Calu3 (cell line): ENCODE data around the gene ZNF429. TPM values are rescaled to one million over a fixed set of nuclear protein-coding genes. Genes with fewer than 3 reads are reported as not detected.
"Not testable (repeated sequence)": the region's sequence is repeated elsewhere in the genome, so short reads cannot be mapped to it uniquely, and the experiment has no call there.

Source experiments
- BruUV-seq: library from RNA; stranded (reverse); fragments of 400-500 nt; replicated peaks from 2 replicates; lab custom pipeline; 2021; lab: Mats Ljungman, UMichigan
- CTCF ChIA-PET: fragments of 300-600 bp; sonication (Branson Sonifier 250); formaldehyde crosslinking; loops from one replicate; lab custom pipeline; 2022; ENCODE audit warnings: antibody characterized with exemption; lab: Charles Lee
- DNase-seq: peaks from one replicate; pipeline ENCODE4 v3.0.0; 2022
- H3K27ac Mint-ChIP-seq: one replicate; pipeline ENCODE4 v1.8.0; 2022; ENCODE audit warnings: mixed read lengths; ENCODE audit not compliant: unreplicated experiment
- H3K27me3 Mint-ChIP-seq: one replicate; pipeline ENCODE4 v1.8.0; 2022; ENCODE audit warnings: mixed read lengths; ENCODE audit not compliant: unreplicated experiment
- H3K36me3 Mint-ChIP-seq: one replicate; pipeline ENCODE4 v1.8.0; 2022; ENCODE audit warnings: mild to moderate bottlenecking, moderate library complexity, mixed read lengths; ENCODE audit not compliant: insufficient read depth, unreplicated experiment
- H3K4me1 Mint-ChIP-seq: one replicate; pipeline ENCODE4 v1.8.0; 2022; ENCODE audit warnings: mild to moderate bottlenecking, low read depth, mixed read lengths; ENCODE audit not compliant: unreplicated experiment
- H3K4me3 Mint-ChIP-seq: one replicate; pipeline ENCODE4 v1.8.0; 2022; ENCODE audit warnings: mild to moderate bottlenecking, low read depth, moderate library complexity, mixed read lengths; ENCODE audit not compliant: unreplicated experiment
- H3K9me3 Mint-ChIP-seq: one replicate; pipeline ENCODE4 v1.8.0; 2022; ENCODE audit warnings: low read depth, mixed read lengths; ENCODE audit not compliant: unreplicated experiment
- intact Hi-C: fragments of 100-400 bp; cut with micrococcal nuclease; formaldehyde crosslinking; loops from one replicate; pipeline ENCODE4 v1.10.0; 2022; ENCODE audit not compliant: unreplicated experiment
- total RNA-seq: library from RNA; stranded (reverse); gene quantifications from 2 replicates; pipeline ENCODE4 v1.2.3, GENCODE V29; 2022
- TF ChIP-seq, protein P1 (sequence below): fragments of 200-600 bp; IDR thresholded peaks from one replicate; pipeline ENCODE4 v1.8.0; 2022; ENCODE audit warnings: antibody characterized with exemption; ENCODE audit not compliant: unreplicated experiment

Gene ZNF429
- total RNA-seq, 1 experiment from 2014 or later = 3.7 TPM

DNA sequence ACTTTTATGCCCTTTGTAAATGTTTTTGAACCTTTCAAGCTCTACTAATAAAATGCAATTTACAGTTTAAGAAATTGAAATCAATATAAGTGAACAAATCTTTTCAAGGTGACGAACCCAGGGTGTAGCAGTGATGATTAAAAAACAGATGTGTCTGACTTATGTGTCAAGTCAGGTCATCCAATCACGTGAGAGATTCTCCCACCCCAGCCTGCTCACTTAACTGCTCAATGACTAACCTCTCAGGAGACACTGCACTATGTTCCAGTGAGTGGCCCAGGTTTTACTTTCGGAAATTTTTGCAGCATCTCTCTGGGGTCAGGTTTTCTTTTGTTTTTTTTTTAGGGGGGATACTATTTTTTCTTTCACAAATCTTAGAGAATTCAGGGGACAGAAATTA, 60.7 kb downstream of the ZNF429 start:
- TF ChIP-seq, protein P1, sequence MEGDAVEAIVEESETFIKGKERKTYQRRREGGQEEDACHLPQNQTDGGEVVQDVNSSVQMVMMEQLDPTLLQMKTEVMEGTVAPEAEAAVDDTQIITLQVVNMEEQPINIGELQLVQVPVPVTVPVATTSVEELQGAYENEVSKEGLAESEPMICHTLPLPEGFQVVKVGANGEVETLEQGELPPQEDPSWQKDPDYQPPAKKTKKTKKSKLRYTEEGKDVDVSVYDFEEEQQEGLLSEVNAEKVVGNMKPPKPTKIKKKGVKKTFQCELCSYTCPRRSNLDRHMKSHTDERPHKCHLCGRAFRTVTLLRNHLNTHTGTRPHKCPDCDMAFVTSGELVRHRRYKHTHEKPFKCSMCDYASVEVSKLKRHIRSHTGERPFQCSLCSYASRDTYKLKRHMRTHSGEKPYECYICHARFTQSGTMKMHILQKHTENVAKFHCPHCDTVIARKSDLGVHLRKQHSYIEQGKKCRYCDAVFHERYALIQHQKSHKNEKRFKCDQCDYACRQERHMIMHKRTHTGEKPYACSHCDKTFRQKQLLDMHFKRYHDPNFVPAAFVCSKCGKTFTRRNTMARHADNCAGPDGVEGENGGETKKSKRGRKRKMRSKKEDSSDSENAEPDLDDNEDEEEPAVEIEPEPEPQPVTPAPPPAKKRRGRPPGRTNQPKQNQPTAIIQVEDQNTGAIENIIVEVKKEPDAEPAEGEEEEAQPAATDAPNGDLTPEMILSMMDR = no peak
- Mint-ChIP-seq H3K27ac (no peak overlapping the region), H3K27me3 (no peaks in the 10 kb centered on the region), H3K9me3 (peaks cover 10% of the 10 kb centered on the region), H3K36me3 (no peaks in the 10 kb centered on the region), H3K4me3 (no peak overlapping the region), H3K4me1 (no peaks in the 10 kb centered on the region)
- CTCF ChIA-PET = no interaction called here
- intact Hi-C loops = no loop called here
- DNase-seq = no peak
- BruUV-seq = no TSS peak

DNA sequence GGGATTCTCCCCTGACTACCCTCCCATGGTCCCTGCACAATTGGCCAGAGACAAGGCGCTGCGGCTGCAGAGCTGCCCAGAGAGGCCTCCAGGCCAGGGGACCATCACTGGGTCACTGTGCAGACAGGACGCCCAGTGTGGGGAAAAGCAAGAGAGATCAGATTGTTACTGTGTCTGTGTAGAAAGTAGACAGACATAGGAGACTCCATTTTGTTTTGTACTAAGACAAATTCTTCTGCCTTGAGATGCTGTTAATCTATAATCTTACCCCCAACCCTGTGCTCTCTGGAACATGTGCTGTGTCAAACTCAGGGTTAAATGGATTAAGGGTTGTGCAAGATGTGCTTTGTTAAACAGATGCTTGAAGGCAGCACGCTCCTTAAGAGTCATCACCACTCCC, 62.4 kb downstream of the ZNF429 start:
- H3K36me3 Mint-ChIP-seq, H3K27me3 Mint-ChIP-seq, intact Hi-C loops, DNase-seq, BruUV-seq, H3K27ac Mint-ChIP-seq, H3K4me1 Mint-ChIP-seq, H3K4me3 Mint-ChIP-seq: not testable (repeated sequence)
- CTCF ChIA-PET = interaction anchor here (0.9 kb wide), 1 partner anchor 51 kb away, joined by 3 read pairs; no protein-coding TSS in a partner anchor
- H3K9me3 Mint-ChIP-seq = peaks cover 12% of the 10 kb centered on the region

DNA sequence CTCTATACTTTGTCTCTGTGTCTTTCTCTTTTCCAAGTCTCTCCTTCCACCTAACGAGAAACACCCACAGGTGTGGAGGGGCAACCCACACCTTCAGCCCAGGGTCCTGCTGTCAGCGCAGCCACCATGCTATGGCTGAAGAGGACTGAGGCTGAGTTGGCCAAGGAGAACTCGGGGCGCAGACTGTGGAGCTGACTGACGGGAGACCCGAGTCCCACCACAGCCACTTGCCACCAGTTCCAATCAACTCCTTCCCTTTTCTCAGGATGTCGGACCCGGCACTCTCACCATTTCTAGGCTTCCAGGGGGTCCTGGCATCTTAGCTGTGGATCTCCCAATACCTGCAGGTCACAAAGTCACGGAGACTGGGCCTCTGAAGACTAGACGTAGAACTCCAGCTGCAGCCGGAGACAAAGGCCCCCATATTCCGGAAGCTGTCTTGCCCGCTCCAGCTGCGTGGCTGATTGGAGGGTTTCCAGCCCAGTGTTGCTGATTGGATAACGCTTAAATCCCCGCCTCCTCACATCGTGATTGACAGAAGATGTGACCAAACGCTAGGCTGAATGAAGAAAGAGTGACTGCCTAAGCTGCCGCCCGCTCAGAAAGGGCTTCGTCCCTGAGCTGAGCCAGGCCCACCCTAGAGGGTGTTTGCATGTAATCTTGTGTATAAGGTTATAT, 63.6 kb downstream of the ZNF429 start:
- BruUV-seq = no TSS peak
- no peak for DNase-seq
- CTCF ChIA-PET = interaction anchor here (0.5 kb wide), 1 partner anchor 17 kb away, joined by 7 read pairs; no protein-coding TSS in a partner anchor
- Mint-ChIP-seq H3K4me1 (no peaks in the 10 kb centered on the region), H3K36me3 (no peaks in the 10 kb centered on the region), H3K9me3 (peaks cover 12% of the 10 kb centered on the region), H3K27ac (no peak overlapping the region), H3K27me3 (no peaks in the 10 kb centered on the region), H3K4me3 (no peak overlapping the region)
- intact Hi-C loops = no loop called here
- TF ChIP-seq, protein P1 = no peak

DNA sequence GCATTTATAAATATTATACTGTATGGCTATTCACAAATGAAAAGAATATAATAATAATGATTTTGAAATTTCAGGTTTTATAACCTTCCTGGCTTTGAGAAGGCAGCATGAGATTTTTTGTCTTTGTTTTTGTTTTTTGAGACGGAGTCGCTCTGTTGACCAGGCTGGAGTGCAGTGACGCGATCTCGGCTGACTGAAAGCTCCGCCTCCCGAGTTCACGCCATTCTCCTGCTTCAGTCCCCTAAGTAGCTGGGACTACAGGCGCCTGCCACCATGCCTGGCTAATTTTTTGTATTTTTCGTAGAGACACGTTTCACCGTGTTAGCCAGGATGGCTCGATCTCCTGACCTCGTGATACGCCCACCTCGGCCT, 64.1 kb downstream of the ZNF429 start:
- no peak for DNase-seq
- TF ChIP-seq, protein P1 = no peak
- Mint-ChIP-seq H3K9me3 (peaks cover 13% of the 10 kb centered on the region), H3K27me3 (no peaks in the 10 kb centered on the region), H3K36me3 (no peaks in the 10 kb centered on the region), H3K4me1 (no peaks in the 10 kb centered on the region), H3K27ac (no peak overlapping the region), H3K4me3 (no peak overlapping the region)
- CTCF ChIA-PET = interaction anchor here (0.5 kb wide), 1 partner anchor 17 kb away, joined by 7 read pairs; no protein-coding TSS in a partner anchor
- BruUV-seq = no TSS peak
- intact Hi-C loops = no loop called here

DNA sequence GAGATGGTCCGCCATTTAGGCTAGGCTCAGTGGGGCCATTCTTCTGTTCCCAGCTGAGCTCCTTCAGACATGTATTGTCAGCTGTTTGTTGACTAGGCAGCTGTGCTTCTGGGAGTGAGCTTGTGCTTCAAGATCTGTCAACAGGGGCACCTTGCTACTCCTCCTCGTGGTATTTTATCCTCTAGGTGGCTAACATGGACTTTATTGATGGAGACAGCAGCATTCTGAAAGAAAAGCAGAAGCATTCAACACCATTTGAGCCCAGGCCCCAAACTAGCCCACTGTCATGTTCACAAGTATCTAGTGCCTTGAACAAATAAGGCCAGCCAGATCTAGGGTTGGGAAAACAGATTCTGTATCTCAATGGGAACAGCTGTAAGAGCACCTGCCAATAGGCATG, 65.9 kb downstream of the ZNF429 start:
- TF ChIP-seq, protein P1 = no peak
- H3K36me3 Mint-ChIP-seq = no peaks in the 10 kb centered on the region
- no peaks in the 10 kb centered on the region for H3K4me1 Mint-ChIP-seq
- H3K27me3 Mint-ChIP-seq = no peaks in the 10 kb centered on the region
- DNase-seq = no peak
- H3K27ac Mint-ChIP-seq = no peak overlapping the region
- CTCF ChIA-PET = no interaction called here
- no peak overlapping the region for H3K4me3 Mint-ChIP-seq
- no TSS peak for BruUV-seq
- intact Hi-C loops = no loop called here
- peaks cover 15% of the 10 kb centered on the region for H3K9me3 Mint-ChIP-seq
